Measurements from ENCODE around the gene WDR20. TPM values are rescaled to one million over a fixed set of nuclear protein-coding genes. Genes with fewer than 3 reads are reported as not detected.

Gene WDR20
- total and polyA plus RNA-seq, 2 donors (not counting 3 experiments of a cell fraction or from before 2014, with no cell fraction given): 12.2 to 22.4 TPM

DNA sequence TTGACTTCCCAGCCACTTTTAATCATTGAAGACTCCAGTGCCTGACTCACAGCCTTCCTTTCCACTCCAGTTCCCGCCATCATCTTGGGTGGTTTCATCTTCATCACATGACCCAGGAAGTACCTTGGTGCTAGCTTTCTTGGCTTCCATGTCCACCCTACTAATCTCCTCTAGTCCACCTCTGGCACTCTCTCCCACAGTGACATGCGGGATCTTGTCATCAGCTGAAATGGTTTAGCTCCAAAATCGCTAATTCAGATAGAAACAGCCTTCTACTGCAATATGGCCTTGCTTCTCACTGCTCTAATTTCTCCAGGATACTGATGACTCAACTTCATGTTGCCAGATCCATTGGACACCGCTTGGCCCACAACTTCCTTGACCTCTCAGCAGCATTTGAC is 24.5 kb downstream of the WDR20 start:
- no TSS peak for BruUV-seq (replicated peaks)
- H3K4me2 ChIP-seq (ENCODE audit: insufficient read depth, low read length): no peak overlapping the region
- no peak overlapping the region for H3K9ac ChIP-seq (replicated peaks; ENCODE audit: extremely low read depth, insufficient read depth, low read length)
- peak; percentile 17 for DNase-seq (ENCODE audit: low read depth, low spot score)
- dilution Hi-C loops (cut with MboI; ENCODE audit: extremely low pct_ligation_motif_present, low sequenced_read_pairs) (no loop called here), intact Hi-C loops (cut with micrococcal nuclease) (no loop called here)
- CTCF ChIA-PET: interaction anchor here (0.6 to 1.5 kb wide), 2 partner anchors 12 to 13 kb away, joined by 3 to 4 read pairs; no protein-coding TSS in a partner anchor
- no peak for FAIRE-seq
- H3K27me3 ChIP-seq (ENCODE audit: control insufficient read depth in 2 of 2, insufficient read depth in 2 of 2, low read length in 2 of 2): no peaks in the 10 kb centered on the region
- no peaks in the 10 kb centered on the region for H3K36me3 ChIP-seq (ENCODE audit: control insufficient read depth in 2 of 2, extremely low read depth in 1 of 2, insufficient read depth in 2 of 2, low read length in 2 of 2)
- H3K4me1 ChIP-seq (ENCODE audit: control insufficient read depth, extremely low read depth, insufficient read depth, low read length): no peaks in the 10 kb centered on the region
- TF ChIP-seq EZH2 (IDR thresholded peaks at IDR 0.05; ENCODE audit: borderline replicate concordance, low read depth, low read length, severe bottlenecking): no peak
- no peak for TF ChIP-seq POLR2A (IDR thresholded peaks at IDR 0.05; ENCODE audit: low read depth, low read length)
- TF ChIP-seq, protein P1, sequence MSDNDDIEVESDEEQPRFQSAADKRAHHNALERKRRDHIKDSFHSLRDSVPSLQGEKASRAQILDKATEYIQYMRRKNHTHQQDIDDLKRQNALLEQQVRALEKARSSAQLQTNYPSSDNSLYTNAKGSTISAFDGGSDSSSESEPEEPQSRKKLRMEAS (IDR thresholded peaks at IDR 0.05; ENCODE audit: insufficient read depth, insufficient read length): no peak
- TF ChIP-seq FOS (IDR thresholded peaks at IDR 0.05; ENCODE audit: borderline replicate concordance, insufficient read depth, low read length): no peak
- H4K20me1 ChIP-seq (replicated peaks; ENCODE audit: control insufficient read depth, extremely low read depth, insufficient read depth, low read length): peaks cover 5% of the 10 kb centered on the region
- H3K79me2 ChIP-seq (ENCODE audit: control insufficient read depth, insufficient read depth, low read length): peaks cover 53% of the 10 kb centered on the region
- no peak overlapping the region for H2AFZ ChIP-seq (ENCODE audit: low read depth, low read length)
- POLR2A ChIA-PET: no interaction called here
- no peaks in the 10 kb centered on the region for H3K9me3 ChIP-seq (replicated peaks; ENCODE audit: control insufficient read depth, insufficient read depth, low read length)
- no peaks in the 10 kb centered on the region for H3K9me1 ChIP-seq (replicated peaks; ENCODE audit: control insufficient read depth, extremely low read depth, insufficient read depth, low read length)
- H3K27ac ChIP-seq (ENCODE audit: insufficient read depth, low read depth, low read length): no peak overlapping the region
- H3K4me3 ChIP-seq (replicated peaks in 1 of 3; ENCODE audit: insufficient read depth in 1 of 3, low read depth in 1 of 3, low read length in 3 of 3): no peak overlapping the region

DNA sequence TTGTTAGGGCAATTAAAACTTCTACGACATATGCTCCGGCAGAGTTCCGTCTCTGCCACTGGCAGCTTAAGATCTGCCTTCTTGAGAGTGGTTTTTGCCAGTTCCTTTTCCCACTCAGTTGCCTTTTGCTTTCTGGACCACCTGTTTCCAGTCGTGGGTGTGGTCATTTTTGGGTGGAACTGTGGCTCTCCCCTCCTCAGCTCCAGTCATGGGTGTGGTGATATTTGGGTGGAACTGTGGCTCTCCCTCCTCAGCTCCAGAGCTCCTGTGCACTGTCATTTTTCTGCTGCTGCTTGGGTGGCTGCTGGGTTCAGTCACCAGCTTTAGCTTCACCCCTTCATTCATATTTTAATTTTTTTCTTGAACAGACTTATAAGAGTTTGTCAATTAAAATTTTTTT is 25.3 kb downstream of the WDR20 start:
- dilution Hi-C loops (cut with MboI; ENCODE audit: extremely low pct_ligation_motif_present, low sequenced_read_pairs): no loop called here
- no peak for FAIRE-seq
- intact Hi-C loops (cut with micrococcal nuclease): no loop called here
- no peak overlapping the region for H3K4me2 ChIP-seq (ENCODE audit: insufficient read depth, low read length)
- no peak overlapping the region for H3K9ac ChIP-seq (replicated peaks; ENCODE audit: extremely low read depth, insufficient read depth, low read length)
- no peak overlapping the region for H3K4me3 ChIP-seq (replicated peaks in 1 of 3; ENCODE audit: insufficient read depth in 1 of 3, low read depth in 1 of 3, low read length in 3 of 3)
- H3K79me2 ChIP-seq (ENCODE audit: control insufficient read depth, insufficient read depth, low read length): peaks cover 53% of the 10 kb centered on the region
- no peak overlapping the region for H3K27ac ChIP-seq (ENCODE audit: insufficient read depth, low read depth, low read length)
- no peaks in the 10 kb centered on the region for H3K4me1 ChIP-seq (ENCODE audit: control insufficient read depth, extremely low read depth, insufficient read depth, low read length)
- no peak for DNase-seq (ENCODE audit: low read depth, low spot score)
- no peaks in the 10 kb centered on the region for H3K9me3 ChIP-seq (replicated peaks; ENCODE audit: control insufficient read depth, insufficient read depth, low read length)
- H3K9me1 ChIP-seq (replicated peaks; ENCODE audit: control insufficient read depth, extremely low read depth, insufficient read depth, low read length): no peaks in the 10 kb centered on the region
- CTCF ChIA-PET: interaction anchor here (0.6 to 1.5 kb wide), 2 partner anchors 12 to 28 kb away, joined by 3 to 4 read pairs; no protein-coding TSS in a partner anchor
- H4K20me1 ChIP-seq (replicated peaks; ENCODE audit: control insufficient read depth, extremely low read depth, insufficient read depth, low read length): peaks cover 5% of the 10 kb centered on the region
- H3K36me3 ChIP-seq (ENCODE audit: control insufficient read depth in 2 of 2, extremely low read depth in 1 of 2, insufficient read depth in 2 of 2, low read length in 2 of 2): no peaks in the 10 kb centered on the region
- H3K27me3 ChIP-seq (ENCODE audit: control insufficient read depth in 2 of 2, insufficient read depth in 2 of 2, low read length in 2 of 2): no peaks in the 10 kb centered on the region
- TF ChIP-seq, protein P1 (IDR thresholded peaks at IDR 0.05; ENCODE audit: insufficient read depth, insufficient read length): no peak
- TF ChIP-seq POLR2A (IDR thresholded peaks at IDR 0.05; ENCODE audit: low read depth, low read length) (no peak), FOS (IDR thresholded peaks at IDR 0.05; ENCODE audit: borderline replicate concordance, insufficient read depth, low read length) (no peak), POLR2AphosphoS5 (IDR thresholded peaks at IDR 0.05; ENCODE audit: insufficient read depth, low read depth, low read length) (no peak), MYC (IDR thresholded peaks at IDR 0.05; ENCODE audit: low read depth, low read length) (no peak), EZH2 (IDR thresholded peaks at IDR 0.05; ENCODE audit: borderline replicate concordance, low read depth, low read length, severe bottlenecking) (no peak), GATA2 (IDR thresholded peaks at IDR 0.05; ENCODE audit: insufficient read depth, insufficient read length, low read depth, low read length) (no peak), JUN (IDR thresholded peaks at IDR 0.05; ENCODE audit: borderline replicate concordance, insufficient read depth, insufficient read length, low read depth) (no peak)
- TF ChIP-seq, protein P2, sequence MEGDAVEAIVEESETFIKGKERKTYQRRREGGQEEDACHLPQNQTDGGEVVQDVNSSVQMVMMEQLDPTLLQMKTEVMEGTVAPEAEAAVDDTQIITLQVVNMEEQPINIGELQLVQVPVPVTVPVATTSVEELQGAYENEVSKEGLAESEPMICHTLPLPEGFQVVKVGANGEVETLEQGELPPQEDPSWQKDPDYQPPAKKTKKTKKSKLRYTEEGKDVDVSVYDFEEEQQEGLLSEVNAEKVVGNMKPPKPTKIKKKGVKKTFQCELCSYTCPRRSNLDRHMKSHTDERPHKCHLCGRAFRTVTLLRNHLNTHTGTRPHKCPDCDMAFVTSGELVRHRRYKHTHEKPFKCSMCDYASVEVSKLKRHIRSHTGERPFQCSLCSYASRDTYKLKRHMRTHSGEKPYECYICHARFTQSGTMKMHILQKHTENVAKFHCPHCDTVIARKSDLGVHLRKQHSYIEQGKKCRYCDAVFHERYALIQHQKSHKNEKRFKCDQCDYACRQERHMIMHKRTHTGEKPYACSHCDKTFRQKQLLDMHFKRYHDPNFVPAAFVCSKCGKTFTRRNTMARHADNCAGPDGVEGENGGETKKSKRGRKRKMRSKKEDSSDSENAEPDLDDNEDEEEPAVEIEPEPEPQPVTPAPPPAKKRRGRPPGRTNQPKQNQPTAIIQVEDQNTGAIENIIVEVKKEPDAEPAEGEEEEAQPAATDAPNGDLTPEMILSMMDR (IDR thresholded peaks at IDR 0.05; ENCODE audit: extremely low read depth in 1 of 2, insufficient read depth in 1 of 2, low read depth in 1 of 2, low read length in 2 of 2): no peak
- H2AFZ ChIP-seq (ENCODE audit: low read depth, low read length): no peak overlapping the region
- BruUV-seq (replicated peaks): no TSS peak
- POLR2A ChIA-PET: no interaction called here
